WERI-Rb-1 (cell line): Measurements from ENCODE around the gene C16orf96.

Experiments used
- DNase-seq: peaks from one replicate; pipeline ENCODE4 v3.0.0-alpha.2; 2020
- H3K27ac ChIP-seq: fragments of 250-450 bp; sonication (Bioruptor Pico); 2 replicates; pipeline ENCODE4 v1.5.1; 2020; ENCODE audit warnings: mild to moderate bottlenecking, moderate library complexity
- H3K27me3 ChIP-seq: fragments of 250-450 bp; sonication (Bioruptor Pico); 2 replicates; pipeline ENCODE4 v1.5.1; 2021; ENCODE audit warnings: mild to moderate bottlenecking, low read depth, moderate library complexity; ENCODE audit not compliant: insufficient read depth, severe bottlenecking
- H3K36me3 ChIP-seq: fragments of 250-450 bp; sonication (Bioruptor Pico); 2 replicates; pipeline ENCODE4 v1.5.1; 2020; ENCODE audit warnings: mild to moderate bottlenecking, moderate library complexity
- H3K4me3 ChIP-seq: 2 replicates; pipeline ENCODE4 v1.5.1; 2011; ENCODE audit warnings: low read depth, mild to moderate bottlenecking, control low read depth, low read length
- H3K9me3 ChIP-seq: fragments of 250-450 bp; sonication (Bioruptor Pico); 2 replicates; pipeline ENCODE4 v1.5.1; 2021; ENCODE audit warnings: mild to moderate bottlenecking, moderate library complexity; ENCODE audit not compliant: severe bottlenecking
- CTCF ChIP-seq: IDR thresholded peaks from 2 replicates; pipeline ENCODE4 v1.5.1; 2011; ENCODE audit warnings: low read depth, mild to moderate bottlenecking, control low read depth, inconsistent platforms, low read length

C16orf96 gene

GRCh38 chr16:4612474-4612931 lies 56.4 kb downstream of the C16orf96 start:
- peaks cover 22% of the 10 kb centered on the region for H3K36me3 ChIP-seq
- no peak overlapping the region for H3K4me3 ChIP-seq
- no peaks in the 10 kb centered on the region for H3K9me3 ChIP-seq
- 0 out of 2 replicates have a peak, but pooled peaks have one; percentile 13 for TF ChIP-seq CTCF
- H3K27me3 ChIP-seq, result no peaks in the 10 kb centered on the region
- DNase-seq, result no peak
- H3K27ac ChIP-seq, result no peak overlapping the region

GRCh38 chr16:4612977-4613635 lies 57.0 kb downstream of the C16orf96 start:
- DNase-seq, result no peak

GRCh38 chr16:4613636-4614570 lies 57.8 kb downstream of the C16orf96 start:
- Histone ChIP-seq H3K4me3 (peak overlapping the region; percentile 64), H3K27ac (peak overlapping the region; percentile 80), H3K27me3 (no peaks in the 10 kb centered on the region), H3K36me3 (peaks cover 11% of the 10 kb centered on the region), H3K9me3 (no peaks in the 10 kb centered on the region)
- TF ChIP-seq CTCF, result no peak
- no peak for DNase-seq

More at GRCh38 chr16:4612977-4613635, 57.0 kb downstream of the C16orf96 start:
- peak overlapping the region; percentile 64 for H3K4me3 ChIP-seq
- no peaks in the 10 kb centered on the region for H3K27me3 ChIP-seq
- no peak for TF ChIP-seq CTCF
- no peak overlapping the region for H3K27ac ChIP-seq
- no peaks in the 10 kb centered on the region for H3K9me3 ChIP-seq
- H3K36me3 ChIP-seq, result peaks cover 16% of the 10 kb centered on the region

GRCh38 chr16:4614571-4615383 lies 58.6 kb downstream of the C16orf96 start, which contains the start of gene UBALD1:
Gene UBALD1, minus strand, starts transcription at chr16:4614888. Its CDS starts 91 bp downstream, at chr16:4614797.
- Histone ChIP-seq H3K27me3 (no peaks in the 10 kb centered on the region), H3K27ac (peak within 1 kb of the TSS; percentile 80), H3K4me3 (peak within 1 kb of the TSS; percentile 64), H3K9me3 (no peaks in the 10 kb centered on the region), H3K36me3 (peaks cover 6% of the 10 kb centered on the region; the same call in 1 of the 2 replicates)
- no peak for TF ChIP-seq CTCF
- DNase-seq, result peak; percentile 82

GRCh38 chr16:4615384-4616046 lies 59.4 kb downstream of the C16orf96 start:
- peaks cover 6% of the 10 kb centered on the region; the same call in 1 of the 2 replicates for H3K36me3 ChIP-seq
- peak overlapping the region; percentile 80 for H3K27ac ChIP-seq
- H3K4me3 ChIP-seq, result no peak overlapping the region; the same call in 1 of the 2 replicates
- TF ChIP-seq CTCF, result no peak
- H3K9me3 ChIP-seq, result no peaks in the 10 kb centered on the region
- DNase-seq, result no peak
- H3K27me3 ChIP-seq, result no peaks in the 10 kb centered on the region
